Ramos (cell line): Measurements from ENCODE around the gene SPTAN1.
"Not testable (repeated sequence)": the region's sequence is repeated elsewhere in the genome, so short reads cannot be mapped to it uniquely, and the experiment has no call there.

Source experiments
- in situ Hi-C: fragments of 300-500 bp; cut with MboI; formaldehyde crosslinking; loops from one replicate; pipeline ENCODE4 v1.14.3; 2022; ENCODE audit warnings: low sequenced_read_pairs; ENCODE audit not compliant: unreplicated experiment

The SPTAN1 gene

GRCh38 chr9:128656416-128657343 is 104.3 kb downstream of the SPTAN1 start, which contains the start of gene DYNC2I2:
TSS of gene DYNC2I2 (minus strand) at chr9:128656847. CDS start at chr9:128656726, 121 bp downstream.
- in situ Hi-C loops, result no loop called here

- in situ Hi-C loops, result no loop called here
Observed at GRCh38 chr9:128657344-128657704, 104.9 kb downstream of the SPTAN1 start.

- in situ Hi-C loops, result no loop called here
Observed at GRCh38 chr9:128657796-128658195, 105.4 kb downstream of the SPTAN1 start.

GRCh38 chr9:128666481-128666941 is 114.1 kb downstream of the SPTAN1 start:
- in situ Hi-C loops, result not testable (repeated sequence)

GRCh38 chr9:128669786-128670185 is 117.4 kb downstream of the SPTAN1 start:
- in situ Hi-C loops, result no loop called here

DNA sequence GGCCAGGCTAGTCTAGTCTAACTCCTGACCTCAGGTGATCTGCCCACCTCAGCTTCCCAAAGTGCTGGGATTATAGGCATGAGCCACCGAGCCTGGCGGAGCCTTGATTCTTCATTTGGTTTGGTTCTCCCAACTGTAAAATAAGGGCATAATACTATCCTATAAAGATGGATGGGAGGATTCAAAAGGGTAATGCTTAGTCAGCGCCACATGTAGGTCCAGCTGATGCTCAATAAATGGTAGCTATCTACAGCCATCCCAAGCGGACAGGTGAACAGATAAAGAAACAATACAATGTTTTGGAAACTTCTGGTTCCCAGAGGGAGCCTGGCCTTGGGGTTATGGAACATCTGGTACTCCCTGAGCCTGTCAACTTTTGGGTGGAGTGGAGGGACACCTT is 123.0 kb downstream of the SPTAN1 start:
- in situ Hi-C loops, result no loop called here

DNA sequence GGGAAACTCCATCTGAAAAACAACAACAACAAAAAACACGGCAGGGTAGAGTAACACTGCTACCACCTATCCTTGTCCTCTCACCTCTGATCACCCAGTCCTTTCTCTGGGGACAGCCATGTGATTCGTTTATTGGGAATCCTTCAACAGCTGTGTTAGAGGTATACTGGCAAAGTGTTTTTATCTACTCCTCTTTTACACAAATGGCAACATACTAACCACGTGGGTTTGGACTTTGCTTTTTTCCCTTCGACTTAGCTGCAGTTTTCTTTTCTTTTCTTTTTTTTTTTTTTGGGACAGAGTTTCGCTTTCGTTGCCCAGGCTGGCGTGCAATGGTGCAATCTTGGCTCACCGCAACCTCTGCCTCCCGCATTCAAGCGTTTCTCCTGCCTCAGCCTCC is 125.4 kb downstream of the SPTAN1 start:
- in situ Hi-C loops, result no loop called here
